ENCODE results near the gene ATP13A4.

Gene ATP13A4

GRCh38 chr3:193509103-193509965, 45.4 kb downstream of the ATP13A4 start:
- Histone ChIP-seq H4K20me1 (ENCODE audit: control insufficient read depth, insufficient read depth, low read depth, low read length) (no peaks in the 10 kb centered on the region), H3K36me3 (ENCODE audit: control insufficient read depth, low read length) (no peaks in the 10 kb centered on the region), H3K27me3 (ENCODE audit: control insufficient read depth, low read length) (peaks cover 4% of the 10 kb centered on the region; the same call in 1 of the 2 replicates), H3K4me3 (ENCODE audit: low read length) (no peak overlapping the region), H3K27ac (ENCODE audit: low read depth, low read length) (no peak overlapping the region), H3K79me2 (ENCODE audit: control insufficient read depth, low read length) (no peaks in the 10 kb centered on the region), H3K9me3 (ENCODE audit: control insufficient read depth, insufficient read depth, low read length) (no peaks in the 10 kb centered on the region), H3K9me2 (replicated peaks; ENCODE audit: control insufficient read depth, low read length) (no peaks in the 10 kb centered on the region), H3K4me2 (ENCODE audit: low read length) (no peak overlapping the region), H3K4me1 (ENCODE audit: control insufficient read depth, low read length) (no peaks in the 10 kb centered on the region), H3F3A (ENCODE audit: control insufficient read depth, insufficient read depth) (no peaks in the 10 kb centered on the region)
- no peak for TF ChIP-seq EZH2phosphoT487 (IDR thresholded peaks at IDR 0.05; ENCODE audit: borderline replicate concordance, low read length)
- TF ChIP-seq CTCF (IDR thresholded peaks at IDR 0.05; ENCODE audit: low read depth, low read length, poor library complexity, severe bottlenecking): no peak

- no peaks in the 10 kb centered on the region for H3F3A ChIP-seq (ENCODE audit: control insufficient read depth, insufficient read depth)
- H3K4me1 ChIP-seq (ENCODE audit: control insufficient read depth, low read length): no peaks in the 10 kb centered on the region
- H3K79me2 ChIP-seq (ENCODE audit: control insufficient read depth, low read length): no peaks in the 10 kb centered on the region
- TF ChIP-seq EZH2phosphoT487 (IDR thresholded peaks at IDR 0.05; ENCODE audit: borderline replicate concordance, low read length) (no peak), CTCF (IDR thresholded peaks at IDR 0.05; ENCODE audit: low read depth, low read length, poor library complexity, severe bottlenecking) (no peak)
- H3K36me3 ChIP-seq (ENCODE audit: control insufficient read depth, low read length): no peaks in the 10 kb centered on the region
- H4K20me1 ChIP-seq (ENCODE audit: control insufficient read depth, insufficient read depth, low read depth, low read length): no peaks in the 10 kb centered on the region
- no peak overlapping the region for H3K27ac ChIP-seq (ENCODE audit: low read depth, low read length)
- no peak overlapping the region for H3K4me3 ChIP-seq (ENCODE audit: low read length)
- H3K9me3 ChIP-seq (ENCODE audit: control insufficient read depth, insufficient read depth, low read length): no peaks in the 10 kb centered on the region
- no peaks in the 10 kb centered on the region for H3K9me2 ChIP-seq (replicated peaks; ENCODE audit: control insufficient read depth, low read length)
- peaks cover 4% of the 10 kb centered on the region; the same call in 1 of the 2 replicates for H3K27me3 ChIP-seq (ENCODE audit: control insufficient read depth, low read length)
- H3K4me2 ChIP-seq (ENCODE audit: low read length): no peak overlapping the region
Observed at GRCh38 chr3:193508108-193508507, 46.6 kb downstream of the ATP13A4 start.

GRCh38 chr3:193507566-193507965, 47.1 kb downstream of the ATP13A4 start:
- Histone ChIP-seq H3K9me2 (replicated peaks; ENCODE audit: control insufficient read depth, low read length) (no peaks in the 10 kb centered on the region), H3K79me2 (ENCODE audit: control insufficient read depth, low read length) (no peaks in the 10 kb centered on the region), H3F3A (ENCODE audit: control insufficient read depth, insufficient read depth) (no peaks in the 10 kb centered on the region), H3K4me3 (ENCODE audit: low read length) (no peak overlapping the region), H3K27ac (ENCODE audit: low read depth, low read length) (no peak overlapping the region), H3K36me3 (ENCODE audit: control insufficient read depth, low read length) (no peaks in the 10 kb centered on the region), H3K4me2 (ENCODE audit: low read length) (no peak overlapping the region), H3K9me3 (ENCODE audit: control insufficient read depth, insufficient read depth, low read length) (no peaks in the 10 kb centered on the region), H3K4me1 (ENCODE audit: control insufficient read depth, low read length) (no peaks in the 10 kb centered on the region), H4K20me1 (ENCODE audit: control insufficient read depth, insufficient read depth, low read depth, low read length) (no peaks in the 10 kb centered on the region), H3K27me3 (ENCODE audit: control insufficient read depth, low read length) (peaks cover 4% of the 10 kb centered on the region; the same call in 1 of the 2 replicates)
- TF ChIP-seq EZH2phosphoT487 (IDR thresholded peaks at IDR 0.05; ENCODE audit: borderline replicate concordance, low read length) (no peak), CTCF (IDR thresholded peaks at IDR 0.05; ENCODE audit: low read depth, low read length, poor library complexity, severe bottlenecking) (no peak)
